AG09319 (cell line): ENCODE measurements around the gene KIAA1328.

ENCODE experiments used
- DNase-seq: peaks from one replicate; pipeline ENCODE4 v3.0.0-alpha.2; 2010; ENCODE audit warnings: low read depth; ENCODE audit errors: extremely low read depth
- TF ChIP-seq, protein P1 (sequence below): IDR thresholded peaks from 2 replicates; pipeline ENCODE4 v1.5.1; 2011; ENCODE audit warnings: low read depth, mild to moderate bottlenecking, inconsistent platforms, low read length, moderate library complexity

Gene KIAA1328

DNA sequence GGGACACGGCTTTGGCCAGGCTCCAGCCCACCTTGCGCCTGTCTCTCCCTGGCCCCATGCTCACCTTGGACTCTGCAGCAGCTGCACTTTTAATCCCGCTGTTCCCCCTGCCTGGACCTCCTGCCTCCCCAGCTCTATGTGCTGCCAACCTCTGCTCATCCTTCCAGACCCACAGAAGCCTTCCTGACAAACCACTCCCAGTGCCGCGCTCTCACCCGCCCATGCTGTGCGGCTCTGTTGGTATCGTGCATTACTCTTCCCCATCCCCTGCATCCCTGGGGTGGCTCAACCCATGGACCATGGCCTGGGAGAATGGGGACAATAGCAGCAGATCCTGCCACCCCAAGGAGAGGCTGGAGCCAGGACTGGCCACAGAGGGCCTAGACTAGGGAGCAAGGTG lies 433.1 kb downstream of the KIAA1328 start:
- TF ChIP-seq, protein P1, sequence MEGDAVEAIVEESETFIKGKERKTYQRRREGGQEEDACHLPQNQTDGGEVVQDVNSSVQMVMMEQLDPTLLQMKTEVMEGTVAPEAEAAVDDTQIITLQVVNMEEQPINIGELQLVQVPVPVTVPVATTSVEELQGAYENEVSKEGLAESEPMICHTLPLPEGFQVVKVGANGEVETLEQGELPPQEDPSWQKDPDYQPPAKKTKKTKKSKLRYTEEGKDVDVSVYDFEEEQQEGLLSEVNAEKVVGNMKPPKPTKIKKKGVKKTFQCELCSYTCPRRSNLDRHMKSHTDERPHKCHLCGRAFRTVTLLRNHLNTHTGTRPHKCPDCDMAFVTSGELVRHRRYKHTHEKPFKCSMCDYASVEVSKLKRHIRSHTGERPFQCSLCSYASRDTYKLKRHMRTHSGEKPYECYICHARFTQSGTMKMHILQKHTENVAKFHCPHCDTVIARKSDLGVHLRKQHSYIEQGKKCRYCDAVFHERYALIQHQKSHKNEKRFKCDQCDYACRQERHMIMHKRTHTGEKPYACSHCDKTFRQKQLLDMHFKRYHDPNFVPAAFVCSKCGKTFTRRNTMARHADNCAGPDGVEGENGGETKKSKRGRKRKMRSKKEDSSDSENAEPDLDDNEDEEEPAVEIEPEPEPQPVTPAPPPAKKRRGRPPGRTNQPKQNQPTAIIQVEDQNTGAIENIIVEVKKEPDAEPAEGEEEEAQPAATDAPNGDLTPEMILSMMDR: no peak
- no peak for DNase-seq

DNA sequence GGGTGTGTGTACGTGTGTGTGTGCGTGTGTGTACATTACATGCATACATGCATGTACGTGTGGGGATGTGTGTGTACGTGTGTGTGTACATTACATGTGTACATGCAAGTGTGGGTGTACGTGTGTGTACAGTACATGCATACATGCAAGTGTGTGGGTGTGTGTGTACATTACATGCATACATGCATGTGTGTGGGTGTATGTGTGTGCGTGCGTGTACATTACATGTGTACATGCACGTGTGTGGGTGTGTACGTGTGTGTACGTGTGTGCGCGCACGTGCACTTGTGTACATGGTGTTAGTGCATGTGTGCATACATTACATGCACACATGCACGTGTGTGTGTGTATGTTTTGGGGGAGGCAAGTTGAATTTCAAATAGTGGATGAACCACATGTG lies 436.0 kb downstream of the KIAA1328 start:
- TF ChIP-seq, protein P1: no peak
- no peak for DNase-seq

DNA sequence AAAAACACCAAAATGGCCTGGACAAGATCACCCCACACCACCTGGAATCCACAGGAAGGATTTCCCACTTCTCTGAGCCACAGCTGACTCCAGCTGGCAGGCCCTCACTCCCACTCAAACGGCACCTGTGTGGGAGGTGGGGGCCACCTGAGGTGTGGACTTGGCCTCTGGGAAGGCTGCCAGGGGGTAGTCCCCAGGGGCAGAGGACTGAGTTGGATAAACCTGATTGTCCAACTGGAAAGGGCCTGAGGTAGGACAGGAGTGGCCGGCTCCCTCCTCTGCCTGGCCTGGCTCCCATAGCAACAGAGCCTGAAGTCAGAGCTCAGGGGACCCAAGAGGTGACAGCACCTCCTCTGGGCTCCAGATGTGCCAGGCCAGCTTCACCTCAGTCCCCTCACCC lies 436.5 kb downstream of the KIAA1328 start:
- DNase-seq: no peak
- TF ChIP-seq, protein P1: no peak

DNA sequence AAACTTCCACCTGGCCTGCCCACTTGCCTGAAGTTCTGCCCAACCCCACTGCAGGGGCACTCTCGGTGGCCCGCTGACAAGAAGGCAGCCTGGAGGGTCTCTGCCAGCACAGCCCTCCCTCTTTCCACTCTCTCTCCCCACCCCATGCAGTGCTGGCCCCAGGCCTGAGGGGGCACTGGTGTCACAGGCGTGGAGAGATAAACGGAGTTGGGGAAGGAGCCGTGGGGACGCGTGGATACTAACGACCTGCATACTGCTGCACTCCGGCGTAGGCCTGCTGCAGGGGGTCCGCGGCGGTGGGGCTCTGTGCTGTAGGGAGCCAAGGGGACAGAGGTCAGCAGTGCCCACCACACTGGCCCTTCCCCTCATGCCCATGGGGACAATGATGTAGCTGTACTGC lies 437.4 kb downstream of the KIAA1328 start:
- no peak for DNase-seq
- TF ChIP-seq, protein P1: no peak

DNA sequence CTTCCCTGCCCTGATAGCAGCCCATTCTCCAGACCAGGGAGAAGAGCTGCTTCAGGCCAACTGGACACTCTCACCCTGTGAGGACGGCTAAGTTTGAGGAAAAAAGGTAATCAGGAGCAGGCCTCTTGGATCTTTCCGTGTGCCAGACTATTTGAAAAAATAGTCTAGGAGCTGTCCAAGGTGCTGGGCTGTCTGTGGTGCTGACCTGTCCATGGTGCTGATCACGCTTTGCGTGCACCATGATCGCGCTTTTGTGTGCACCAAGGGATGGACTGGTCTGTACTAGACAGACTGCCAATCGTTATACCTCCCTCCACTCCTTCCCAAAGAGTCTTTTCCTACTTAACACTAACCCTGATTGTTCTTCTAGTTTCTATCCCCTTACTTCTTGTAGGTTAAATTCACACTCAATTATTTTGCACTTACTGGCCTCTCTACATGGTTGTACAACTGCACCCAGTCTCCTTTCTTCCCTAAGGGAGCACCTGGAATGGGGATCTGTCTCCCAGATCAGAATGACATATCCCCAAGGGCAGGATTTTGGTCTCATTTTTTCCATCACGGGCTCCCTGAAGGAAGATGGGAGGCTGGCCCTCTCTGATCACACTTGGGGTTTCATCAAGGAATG lies 441.2 kb downstream of the KIAA1328 start:
- TF ChIP-seq, protein P1: no peak
- DNase-seq: peak; percentile 10

DNA sequence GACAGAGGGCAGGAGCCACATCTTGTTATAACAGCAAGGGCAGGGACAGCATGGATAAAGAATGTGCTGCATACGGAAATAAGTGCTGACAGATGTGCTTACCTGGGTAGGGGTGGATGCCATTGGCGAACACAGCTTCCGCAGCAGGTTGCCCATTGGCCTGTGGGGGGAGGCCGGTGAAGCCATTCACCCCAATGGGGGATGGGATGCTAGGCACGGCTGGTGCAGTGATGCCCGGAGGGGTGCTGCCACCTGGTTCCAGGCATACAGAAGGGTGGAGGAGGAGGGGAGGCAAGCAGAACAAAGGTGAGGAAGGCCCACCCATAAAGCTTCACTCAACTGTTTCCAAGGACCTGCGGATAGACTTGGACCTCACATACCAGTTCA lies 441.7 kb downstream of the KIAA1328 start:
- TF ChIP-seq, protein P1: no peak
- no peak for DNase-seq

DNA sequence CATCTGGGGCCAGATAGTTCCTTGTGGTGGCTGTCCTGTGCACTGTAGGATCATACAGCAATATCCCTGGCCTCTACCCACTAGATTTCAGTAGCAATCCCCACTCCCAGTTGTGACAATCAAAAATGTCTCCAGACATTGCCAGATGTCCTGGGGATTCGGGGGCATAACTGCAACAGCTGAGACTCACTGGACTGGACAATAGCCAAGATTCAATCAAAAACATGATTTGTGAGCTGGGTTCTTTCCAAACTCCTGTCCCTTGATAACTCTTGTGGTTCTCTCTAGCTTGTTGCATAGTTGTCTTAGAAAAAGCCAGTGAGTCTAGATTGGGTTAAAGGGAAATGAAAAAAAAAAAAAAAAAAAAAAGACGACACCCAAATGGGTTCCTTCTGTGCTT lies 443.3 kb downstream of the KIAA1328 start:
- TF ChIP-seq, protein P1: no peak
- no peak for DNase-seq
